GM12801 (cell line): Measurements from ENCODE around the gene BMPR1A.

Experiments
- CTCF ChIP-seq: IDR thresholded peaks from one replicate; pipeline ENCODE4 v1.5.1; 2011; ENCODE audit warnings: control low read depth; ENCODE audit not compliant: insufficient read length; ENCODE audit errors: extremely low read depth

The BMPR1A gene

GRCh38 chr10:86899670-86900276 is 143.4 kb downstream of the BMPR1A start:
- no peak for TF ChIP-seq CTCF

GRCh38 chr10:86900955-86901354 is 144.5 kb downstream of the BMPR1A start:
- no peak for TF ChIP-seq CTCF

- TF ChIP-seq CTCF = no peak
Observed at GRCh38 chr10:86904600-86904999, 148.2 kb downstream of the BMPR1A start.

DNA sequence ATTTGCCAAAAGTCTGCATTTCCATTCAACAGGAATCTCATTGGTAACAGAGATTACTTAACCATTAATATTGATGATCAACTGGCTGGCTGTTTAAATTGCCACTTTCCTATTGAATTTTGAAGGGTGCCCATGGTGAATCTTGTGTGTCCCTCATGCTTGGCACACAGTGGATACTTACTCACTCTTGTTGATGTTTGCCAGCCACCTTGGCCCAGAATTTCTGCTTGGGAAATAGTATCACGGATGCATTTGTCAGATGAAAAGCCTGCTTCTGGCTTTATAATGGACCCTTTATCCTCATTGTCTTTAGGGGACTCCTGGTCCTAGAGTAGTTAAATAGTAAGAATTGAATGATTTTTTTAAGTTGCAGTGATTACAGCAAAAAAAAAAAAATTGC is 149.0 kb downstream of the BMPR1A start:
- no peak for TF ChIP-seq CTCF

DNA sequence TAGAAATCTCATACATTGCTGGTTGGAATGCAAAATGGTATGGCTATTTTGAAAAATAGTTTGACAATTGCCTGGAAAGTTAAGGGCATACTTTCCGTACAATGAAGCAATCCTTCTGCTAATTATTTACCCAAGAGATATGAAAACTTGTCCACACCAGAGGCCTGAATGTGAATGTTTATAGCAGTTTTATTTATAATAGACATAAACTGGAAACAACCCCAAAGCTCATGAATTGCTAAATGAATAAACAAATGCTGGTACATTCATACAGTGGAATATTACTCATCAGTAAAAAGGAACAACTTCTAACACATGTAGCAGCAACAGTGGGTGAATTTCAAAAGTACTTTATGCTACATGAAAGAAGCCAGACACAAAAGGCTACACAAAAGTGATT is 158.3 kb downstream of the BMPR1A start:
- no peak for TF ChIP-seq CTCF

DNA sequence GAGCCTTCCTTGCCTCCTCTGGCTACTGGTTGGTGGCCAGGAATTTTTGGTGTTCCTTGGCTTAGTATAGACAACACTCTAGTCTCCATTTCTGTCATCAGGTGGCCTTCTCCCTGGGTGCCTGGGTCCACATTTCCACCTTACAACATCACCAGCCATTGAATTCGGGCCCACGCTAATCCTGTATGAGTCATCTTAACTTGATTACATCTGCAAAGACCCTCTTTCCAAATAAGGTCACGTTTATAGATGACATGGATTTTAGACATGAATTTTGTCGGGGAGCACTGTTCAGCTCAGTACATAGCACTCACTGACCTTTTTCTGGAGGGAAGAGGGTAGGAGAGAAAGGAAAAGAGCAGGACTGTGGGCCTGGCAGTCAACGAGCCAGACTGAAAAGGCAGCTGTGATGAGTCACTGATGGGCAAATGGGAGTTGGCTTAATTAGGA is 161.6 kb downstream of the BMPR1A start:
- no peak for TF ChIP-seq CTCF

DNA sequence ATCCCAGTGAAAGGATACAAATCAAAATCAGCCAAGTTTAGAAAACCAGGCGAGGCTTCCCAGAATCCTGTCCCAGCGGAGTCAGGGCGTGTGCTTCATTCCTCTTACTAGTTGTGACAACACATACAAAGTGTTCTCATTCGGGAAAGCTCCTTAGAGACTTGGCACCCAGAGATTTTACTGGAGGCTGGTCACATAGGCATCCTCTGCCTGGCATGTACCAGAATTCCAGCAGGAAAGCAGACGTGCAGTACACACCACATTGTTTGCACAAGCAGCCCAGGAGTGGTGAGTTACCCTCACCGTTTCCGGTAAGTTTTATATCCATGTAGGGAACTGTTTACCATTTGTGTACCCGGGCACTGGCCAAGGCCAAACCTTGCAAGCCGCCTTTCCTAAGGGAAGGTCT is 166.1 kb downstream of the BMPR1A start:
- no peak for TF ChIP-seq CTCF
